SK-N-MC (cell line): ENCODE measurements around the gene DLGAP1.
"Not testable (repeated sequence)": the region's sequence is repeated elsewhere in the genome, so short reads cannot be mapped to it uniquely, and the experiment has no call there.

Experiments used
- DNase-seq: peaks from one replicate; pipeline ENCODE4 v3.0.0-alpha.2; 2011; ENCODE audit warnings: low read depth, low spot score
- H3K27ac ChIP-seq: fragments of 200-600 bp; sonication (generic); 2 replicates; pipeline ENCODE4 v1.5.1; 2016; ENCODE audit warnings: mixed run types
- H3K36me3 ChIP-seq: fragments of 200-600 bp; sonication (generic); 2 replicates; pipeline ENCODE4 v1.6.1; 2017; ENCODE audit warnings: antibody characterized with exemption, low read length, mixed read lengths; ENCODE audit not compliant: insufficient read depth
- H3K4me3 ChIP-seq: fragments of 200-600 bp; sonication (generic); 2 replicates; pipeline ENCODE4 v1.5.1; 2016
- H3K9ac ChIP-seq: fragments of 200-600 bp; sonication (generic); 2 replicates; pipeline ENCODE4 v1.8.0; 2017; ENCODE audit warnings: mixed run types, mixed read lengths; ENCODE audit not compliant: insufficient read length
- H3K9me3 ChIP-seq: fragments of 200-600 bp; sonication (generic); 2 replicates; pipeline ENCODE4 v1.6.1; 2017; ENCODE audit warnings: low read depth, mild to moderate bottlenecking, antibody characterized with exemption, low read length, moderate library complexity, mixed read lengths
- EZH2 ChIP-seq: fragments of 200-600 bp; sonication (generic); IDR thresholded peaks from one replicate; pipeline ENCODE4 v1.6.1; 2017; ENCODE audit warnings: antibody characterized with exemption
- FOXP2 ChIP-seq: optimal IDR thresholded peaks from 2 replicates; pipeline ENCODE3; 2011; ENCODE audit warnings: mild to moderate bottlenecking, moderate library complexity; ENCODE audit not compliant: insufficient read depth; ENCODE audit errors: extremely low read length, control extremely low read depth
- POLR2AphosphoS5 ChIP-seq: IDR thresholded peaks from 2 replicates; pipeline ENCODE4 v1.6.1; 2012; ENCODE audit warnings: mild to moderate bottlenecking, low read depth, low read length, borderline replicate concordance

The DLGAP1 gene

GRCh38 chr18:4455113-4455811, at the start of gene DLGAP1:
Gene DLGAP1, minus strand, starts transcription at chr18:4455307.
- Histone ChIP-seq H3K27ac (no peak within 1 kb of the TSS), H3K36me3 (no peaks in the 10 kb centered on the region), H3K9me3 (no peaks in the 10 kb centered on the region), H3K9ac (no peak within 1 kb of the TSS), H3K4me3 (peak within 1 kb of the TSS; percentile 71)
- TF ChIP-seq FOXP2 (no peak), EZH2 (no peak)
- no peak for DNase-seq

- not testable (repeated sequence) for H3K9me3 ChIP-seq, H3K27ac ChIP-seq, H3K4me3 ChIP-seq, DNase-seq, H3K9ac ChIP-seq, H3K36me3 ChIP-seq
Observed at GRCh38 chr18:4494703-4495284, 39.7 kb upstream of the DLGAP1 start.

GRCh38 chr18:4468511-4468910, 13.4 kb upstream of the DLGAP1 start:
- H3K36me3 ChIP-seq, result no peaks in the 10 kb centered on the region
- no peak overlapping the region for H3K27ac ChIP-seq
- H3K4me3 ChIP-seq, result no peak overlapping the region
- H3K9ac ChIP-seq, result no peak overlapping the region
- DNase-seq, result no peak
- TF ChIP-seq EZH2 (no peak), FOXP2 (no peak), POLR2AphosphoS5 (no peak)
- no peaks in the 10 kb centered on the region for H3K9me3 ChIP-seq

- DNase-seq, result no peak
- peak overlapping the region; percentile 71 for H3K4me3 ChIP-seq
- no peaks in the 10 kb centered on the region for H3K9me3 ChIP-seq
Observed at GRCh38 chr18:4454537-4455112, 482 bp downstream of the DLGAP1 start.

GRCh38 chr18:4453874-4454536, 1.1 kb downstream of the DLGAP1 start:
- H3K9me3 ChIP-seq, result no peaks in the 10 kb centered on the region
- no peak overlapping the region for H3K9ac ChIP-seq
- DNase-seq, result no peak
- no peaks in the 10 kb centered on the region for H3K36me3 ChIP-seq
- no peak overlapping the region for H3K27ac ChIP-seq
- peak overlapping the region; percentile 68 for H3K4me3 ChIP-seq
- no peak for TF ChIP-seq EZH2

More at GRCh38 chr18:4454537-4455112, 482 bp downstream of the DLGAP1 start:
- TF ChIP-seq EZH2 (no peak), FOXP2 (no peak), POLR2AphosphoS5 (no peak)
- Histone ChIP-seq H3K36me3 (no peaks in the 10 kb centered on the region), H3K9ac (no peak overlapping the region), H3K27ac (no peak overlapping the region)

GRCh38 chr18:4453567-4453873, 1.6 kb downstream of the DLGAP1 start:
- H3K9ac ChIP-seq, result no peak overlapping the region

GRCh38 chr18:4450065-4450658, 4.9 kb downstream of the DLGAP1 start:
- no peak overlapping the region for H3K4me3 ChIP-seq
- H3K9ac ChIP-seq, result no peak overlapping the region
- no peak overlapping the region for H3K27ac ChIP-seq
- peak; percentile 28 for DNase-seq
- no peaks in the 10 kb centered on the region for H3K36me3 ChIP-seq
- H3K9me3 ChIP-seq, result no peaks in the 10 kb centered on the region
- no peak for TF ChIP-seq EZH2
- TF ChIP-seq FOXP2, result no peak
- no peak for TF ChIP-seq POLR2AphosphoS5

More at GRCh38 chr18:4453567-4453873, 1.6 kb downstream of the DLGAP1 start:
- no peaks in the 10 kb centered on the region for H3K9me3 ChIP-seq
- TF ChIP-seq EZH2 (no peak), FOXP2 (no peak), POLR2AphosphoS5 (no peak)
- H3K27ac ChIP-seq, result no peak overlapping the region
- peak overlapping the region; percentile 68 for H3K4me3 ChIP-seq
- DNase-seq, result no peak
- H3K36me3 ChIP-seq, result no peaks in the 10 kb centered on the region

- no peak overlapping the region for H3K27ac ChIP-seq
- H3K9me3 ChIP-seq, result no peaks in the 10 kb centered on the region
- no peak overlapping the region for H3K9ac ChIP-seq
- TF ChIP-seq POLR2AphosphoS5 (no peak), FOXP2 (no peak), EZH2 (no peak)
- no peaks in the 10 kb centered on the region for H3K36me3 ChIP-seq
- H3K4me3 ChIP-seq, result no peak overlapping the region
- DNase-seq, result no peak
Observed at GRCh38 chr18:4445902-4446301, 9.2 kb downstream of the DLGAP1 start.
